Thyroid gland (tissue), 4 donors: ENCODE measurements around the gene PAQR8. TPM values are rescaled to one million over a fixed set of nuclear protein-coding genes. Genes with fewer than 3 reads are reported as not detected.

Source experiments
- DNase-seq, 2 donors: peaks; one replicate each; pipeline ENCODE4 v3.0.0-alpha.2; 2019
- H3K27ac ChIP-seq, 3 donors: fragments of 200-600 bp; sonication (generic); 1 replicate in 2 of 3; 2 replicates in 1 of 3; pipeline ENCODE4 v1.5.1; 2016 to 2019; ENCODE audit warnings: mild to moderate bottlenecking in 1 of 3, moderate library complexity in 1 of 3
- H3K27me3 ChIP-seq: fragments of 200-600 bp; sonication (generic); one replicate; pipeline ENCODE4 v1.5.1; 2019
- H3K36me3 ChIP-seq, 2 donors: fragments of 200-600 bp; sonication (generic); one replicate each; pipeline ENCODE4 v1.5.1; 2016 to 2019
- H3K4me1 ChIP-seq, 2 donors: fragments of 200-600 bp; sonication (generic); one replicate each; pipeline ENCODE4 v1.5.1; 2017 to 2019
- H3K4me3 ChIP-seq, 3 donors: fragments of 200-600 bp; sonication (generic); replicated peaks in 1 of 3; 1 replicate in 2 of 3; 2 replicates in 1 of 3; pipeline ENCODE4 v1.5.1; 2016; ENCODE audit warnings: mild to moderate bottlenecking in 1 of 3
- H3K9me3 ChIP-seq: fragments of 200-600 bp; sonication (generic); one replicate; pipeline ENCODE4 v1.5.1; 2017
- CTCF ChIP-seq, 6 experiments: fragments of 200-600 bp in 3 of 6; fragments of 450-650 bp in 3 of 6; sonication (generic) in 3 of 6; IDR thresholded peaks; one replicate each; pipeline ENCODE4 v1.5.1; 2016 to 2019; ENCODE audit warnings: antibody characterized with exemption in 6 of 6, mild to moderate bottlenecking in 2 of 6, inconsistent platforms in 1 of 6, moderate library complexity in 1 of 6
- POLR2A ChIP-seq, 2 donors: fragments of 450-650 bp; IDR thresholded peaks; one replicate each; pipeline ENCODE4 v1.6.1; 2017; ENCODE audit warnings: antibody characterized with exemption in 2 of 2, mild to moderate bottlenecking in 2 of 2, moderate library complexity in 1 of 2
- WGBS, 2 donors: methylation state at CpG; one replicate each; pipeline ENCODE4 v1.1.5; 2017; 5-methylcytosine and 5-hydroxymethylcytosine counted together
- intact Hi-C: fragments of 100-400 bp; cut with DNase I; formaldehyde crosslinking; loops from one replicate; pipeline ENCODE4 v1.15.1; 2023
- total RNA-seq, 4 donors: library from RNA; depleted of rRNA; stranded (reverse); fragments of >200 nt; gene quantifications; one replicate each; pipeline ENCODE4 v1.2.3, GENCODE V29; 2016

PAQR8 gene
- total RNA-seq, 4 donors from 2014 or later = 2.7 to 9.7 (median 5.4) TPM

DNA sequence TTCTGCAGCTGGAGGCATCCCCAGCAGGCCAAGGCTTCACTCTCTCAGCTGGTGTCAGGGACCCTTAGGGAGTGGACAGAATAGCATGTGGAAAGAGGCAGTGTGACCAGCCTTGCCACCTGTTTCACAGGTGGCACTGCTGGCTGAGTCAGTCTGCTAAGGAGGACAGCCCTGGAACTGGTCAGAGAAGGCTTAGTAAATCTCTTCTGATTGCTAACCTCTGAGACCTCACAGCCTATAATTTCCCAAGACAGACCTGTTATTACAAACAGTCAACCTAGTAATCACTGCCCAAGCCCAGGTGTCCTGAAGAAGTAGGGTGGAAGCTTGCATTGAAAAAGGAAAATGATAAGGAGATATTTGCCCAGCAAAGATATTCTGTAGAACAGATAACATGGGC lies 26.4 kb upstream of the PAQR8 start:
- no peaks in the 10 kb centered on the region for H3K4me1 ChIP-seq
- H3K27me3 ChIP-seq = no peaks in the 10 kb centered on the region
- H3K9me3 ChIP-seq = no peaks in the 10 kb centered on the region
- no peak for DNase-seq
- TF ChIP-seq CTCF (IDR thresholded peaks at IDR 0.05) (no peak), POLR2A (IDR thresholded peaks at IDR 0.05) (no peak)
- H3K4me3 ChIP-seq = no peak overlapping the region
- intact Hi-C loops = no loop called here
- no peaks in the 10 kb centered on the region for H3K36me3 ChIP-seq
- H3K27ac ChIP-seq = no peak overlapping the region

GRCh38 chr6:52336919-52337561 lies 24.9 kb upstream of the PAQR8 start:
- Histone ChIP-seq H3K9me3 (no peaks in the 10 kb centered on the region), H3K4me1 (no peaks in the 10 kb centered on the region), H3K27me3 (no peaks in the 10 kb centered on the region), H3K4me3 (no peak overlapping the region), H3K36me3 (no peaks in the 10 kb centered on the region), H3K27ac (no peak overlapping the region)
- DNase-seq = no peak
- intact Hi-C loops = no loop called here
- 93 to 97% methylated on average over 6 of the region's 6 CpGs for WGBS, 2 donors
- TF ChIP-seq POLR2A (IDR thresholded peaks at IDR 0.05) = no peak
- TF ChIP-seq CTCF (IDR thresholded peaks at IDR 0.05) = no peak

GRCh38 chr6:52337633-52338290 lies 24.2 kb upstream of the PAQR8 start:
- Histone ChIP-seq H3K36me3 (no peaks in the 10 kb centered on the region), H3K27me3 (no peaks in the 10 kb centered on the region), H3K9me3 (no peaks in the 10 kb centered on the region), H3K27ac (no peak overlapping the region), H3K4me1 (no peaks in the 10 kb centered on the region), H3K4me3 (no peak overlapping the region)
- TF ChIP-seq POLR2A (IDR thresholded peaks at IDR 0.05) (no peak), CTCF (IDR thresholded peaks at IDR 0.05) (no peak)
- 76 to 79% methylated on average over 5 of the region's 5 CpGs for WGBS, 2 donors
- intact Hi-C loops = no loop called here
- DNase-seq = no peak

DNA sequence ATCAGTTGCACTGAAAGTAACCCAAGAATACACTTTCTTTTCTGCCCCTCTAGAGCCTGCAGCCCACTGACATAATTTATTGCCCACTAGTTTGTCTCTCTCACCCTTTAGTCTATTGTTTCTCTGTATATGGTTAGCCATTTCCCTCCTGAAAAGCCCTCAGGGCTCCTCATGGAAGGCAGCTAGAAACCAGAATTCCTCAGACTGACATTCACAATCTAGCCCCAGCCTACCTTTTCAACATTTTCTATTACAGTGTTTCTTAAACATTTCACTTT lies 21.4 kb upstream of the PAQR8 start:
- no peaks in the 10 kb centered on the region for H3K36me3 ChIP-seq
- intact Hi-C loops = no loop called here
- H3K27ac ChIP-seq = no peak overlapping the region
- no peaks in the 10 kb centered on the region for H3K27me3 ChIP-seq
- H3K4me1 ChIP-seq = no peaks in the 10 kb centered on the region
- no peak for DNase-seq
- H3K4me3 ChIP-seq = no peak overlapping the region
- no peaks in the 10 kb centered on the region for H3K9me3 ChIP-seq
- TF ChIP-seq CTCF (IDR thresholded peaks at IDR 0.05) = no peak
- TF ChIP-seq POLR2A (IDR thresholded peaks at IDR 0.05) = no peak

DNA sequence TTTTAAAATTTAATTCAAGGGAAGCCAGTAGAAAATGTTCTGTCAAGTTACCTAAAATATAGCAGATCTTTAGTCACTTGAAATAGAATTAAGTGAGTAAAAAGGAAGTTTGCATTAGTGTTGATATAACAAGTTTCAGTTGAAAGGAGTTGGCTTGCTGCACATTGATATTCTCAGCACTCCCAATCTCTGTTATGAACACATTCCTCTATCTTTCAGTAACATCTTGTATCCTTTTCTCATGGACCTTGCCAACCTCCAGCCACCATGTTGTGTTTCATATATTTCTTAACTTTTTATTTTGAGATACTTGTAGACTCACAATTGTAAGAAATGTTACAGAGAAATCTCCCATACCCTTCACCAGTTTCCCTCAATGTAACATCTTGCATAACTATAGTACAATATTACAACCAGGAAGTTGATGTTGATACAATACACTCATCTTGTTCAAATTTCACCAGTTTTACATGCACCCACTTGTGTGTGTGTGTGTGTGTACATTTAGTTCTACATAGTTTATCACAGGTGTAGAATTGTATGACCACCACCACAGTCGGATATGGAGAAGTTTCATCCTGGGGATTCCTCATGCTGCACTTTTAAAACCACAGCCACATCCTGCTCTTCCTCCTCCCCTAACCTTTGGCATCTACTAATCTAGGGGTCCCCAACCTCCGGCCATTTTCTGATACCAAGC lies 20.2 kb upstream of the PAQR8 start:
- intact Hi-C loops = no loop called here
- WGBS, 2 donors = 80 to 87% methylated on average over 2 of the region's 2 CpGs
- DNase-seq = no peak
- no peaks in the 10 kb centered on the region for H3K9me3 ChIP-seq
- H3K27me3 ChIP-seq = no peaks in the 10 kb centered on the region
- H3K36me3 ChIP-seq = no peaks in the 10 kb centered on the region
- H3K27ac ChIP-seq = no peak overlapping the region
- H3K4me3 ChIP-seq = no peak overlapping the region
- no peaks in the 10 kb centered on the region for H3K4me1 ChIP-seq
- TF ChIP-seq CTCF (IDR thresholded peaks at IDR 0.05) (no peak), POLR2A (IDR thresholded peaks at IDR 0.05) (no peak)
